ENCODE data around the gene ZNF624. TPM values are rescaled to one million over a fixed set of nuclear protein-coding genes. Genes with fewer than 3 reads are reported as not detected.

Gene ZNF624
- total RNA-seq, 1 donor from 2014 or later, result 7.3 TPM

DNA sequence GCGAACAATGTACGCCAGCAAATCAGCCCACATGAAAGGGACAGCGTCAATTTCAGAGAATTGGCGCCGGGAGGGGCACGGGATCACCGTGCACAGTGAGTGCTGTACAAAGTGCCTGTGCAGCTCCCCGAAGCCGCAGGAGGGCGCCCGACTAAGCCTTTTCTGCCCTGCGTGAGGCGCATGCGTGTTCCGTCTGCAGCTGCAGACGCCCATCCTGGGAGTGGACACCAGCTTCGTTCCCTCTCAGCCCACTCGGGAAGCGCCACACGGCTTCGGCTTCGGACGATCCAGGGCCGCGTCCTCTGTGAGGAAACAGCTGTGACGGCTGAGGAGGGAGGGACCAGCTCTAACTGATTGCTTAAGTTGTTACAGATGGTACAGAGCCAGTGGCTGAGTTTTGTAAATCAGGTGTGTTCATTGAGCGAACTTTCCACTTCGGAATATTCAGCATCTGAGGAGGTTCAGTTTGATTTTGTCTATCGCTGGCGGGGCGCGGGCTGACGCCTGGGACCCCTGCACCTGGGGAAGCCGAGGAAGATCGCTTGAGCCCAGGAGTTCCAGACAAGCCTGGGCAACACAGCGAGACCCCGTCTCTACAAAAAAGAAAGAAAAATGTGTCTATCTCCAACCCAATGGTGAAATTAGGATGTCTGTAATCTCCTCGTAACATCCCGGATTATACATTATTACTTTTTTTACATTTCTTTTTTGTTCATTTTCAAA, 69.2 kb downstream of the ZNF624 start:
- peak overlapping the region; percentile 71 for H3K4me3 Mint-ChIP-seq (ENCODE audit: unreplicated experiment)
- peaks cover 5% of the 10 kb centered on the region for H3K9me3 Mint-ChIP-seq (ENCODE audit: low read depth)
- TF ChIP-seq, protein P1, sequence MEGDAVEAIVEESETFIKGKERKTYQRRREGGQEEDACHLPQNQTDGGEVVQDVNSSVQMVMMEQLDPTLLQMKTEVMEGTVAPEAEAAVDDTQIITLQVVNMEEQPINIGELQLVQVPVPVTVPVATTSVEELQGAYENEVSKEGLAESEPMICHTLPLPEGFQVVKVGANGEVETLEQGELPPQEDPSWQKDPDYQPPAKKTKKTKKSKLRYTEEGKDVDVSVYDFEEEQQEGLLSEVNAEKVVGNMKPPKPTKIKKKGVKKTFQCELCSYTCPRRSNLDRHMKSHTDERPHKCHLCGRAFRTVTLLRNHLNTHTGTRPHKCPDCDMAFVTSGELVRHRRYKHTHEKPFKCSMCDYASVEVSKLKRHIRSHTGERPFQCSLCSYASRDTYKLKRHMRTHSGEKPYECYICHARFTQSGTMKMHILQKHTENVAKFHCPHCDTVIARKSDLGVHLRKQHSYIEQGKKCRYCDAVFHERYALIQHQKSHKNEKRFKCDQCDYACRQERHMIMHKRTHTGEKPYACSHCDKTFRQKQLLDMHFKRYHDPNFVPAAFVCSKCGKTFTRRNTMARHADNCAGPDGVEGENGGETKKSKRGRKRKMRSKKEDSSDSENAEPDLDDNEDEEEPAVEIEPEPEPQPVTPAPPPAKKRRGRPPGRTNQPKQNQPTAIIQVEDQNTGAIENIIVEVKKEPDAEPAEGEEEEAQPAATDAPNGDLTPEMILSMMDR (IDR thresholded peaks at IDR 0.05), result peak; percentile 96
- H3K27ac Mint-ChIP-seq (ENCODE audit: unreplicated experiment), result no peak overlapping the region
- DNase-seq (ENCODE audit: low spot score), result peak; percentile 96
- H3K27me3 Mint-ChIP-seq (ENCODE audit: low read depth), result peaks cover 7% of the 10 kb centered on the region
- H3K4me1 Mint-ChIP-seq (ENCODE audit: low read depth), result peaks cover 16% of the 10 kb centered on the region
- no peaks in the 10 kb centered on the region for H3K36me3 Mint-ChIP-seq (ENCODE audit: low read depth)

- Mint-ChIP-seq H3K4me3 (ENCODE audit: unreplicated experiment) (peak overlapping the region; percentile 71), H3K9me3 (ENCODE audit: low read depth) (peaks cover 9% of the 10 kb centered on the region), H3K27me3 (ENCODE audit: low read depth) (peaks cover 8% of the 10 kb centered on the region), H3K36me3 (ENCODE audit: low read depth) (no peaks in the 10 kb centered on the region), H3K27ac (ENCODE audit: unreplicated experiment) (no peak overlapping the region), H3K4me1 (ENCODE audit: low read depth) (peaks cover 16% of the 10 kb centered on the region)
- TF ChIP-seq, protein P1 (IDR thresholded peaks at IDR 0.05), result no peak
- DNase-seq (ENCODE audit: low spot score), result no peak
Observed at GRCh38 chr17:16583781-16584180, 69.9 kb downstream of the ZNF624 start.

GRCh38 chr17:16573466-16573865, 80.2 kb downstream of the ZNF624 start:
- Mint-ChIP-seq H3K27ac (ENCODE audit: unreplicated experiment) (no peak overlapping the region), H3K9me3 (ENCODE audit: low read depth) (no peaks in the 10 kb centered on the region), H3K4me1 (ENCODE audit: low read depth) (peaks cover 4% of the 10 kb centered on the region), H3K27me3 (ENCODE audit: low read depth) (peaks cover 7% of the 10 kb centered on the region), H3K4me3 (ENCODE audit: unreplicated experiment) (no peak overlapping the region), H3K36me3 (ENCODE audit: low read depth) (no peaks in the 10 kb centered on the region)
- TF ChIP-seq, protein P1 (IDR thresholded peaks at IDR 0.05), result no peak
- no peak for DNase-seq (ENCODE audit: low spot score)

Other genes with a start within 250 kb of the ZNF624 start
- gene TRPV2, start 238.3 kb downstream of the ZNF624 start, total RNA-seq, result 1.6 to 47.6 TPM (median 43.5 TPM) in 3 replicates
- 2.2 to 4.1 TPM (median 2.3 TPM) in 3 replicates for gene LRRC75A, start 161.7 kb downstream of the ZNF624 start, total RNA-seq
- gene ZNF287, start 84.6 kb downstream of the ZNF624 start, total RNA-seq, result 13.0 to 16.2 TPM (median 14.6 TPM) in 3 replicates
- gene CCDC144A, start 36.4 kb upstream of the ZNF624 start, total RNA-seq, result 0.56 to 1.1 TPM (median 0.82 TPM) in 3 replicates